OCI-LY7 (cell line): ENCODE results near the gene LCN12. TPM values are rescaled to one million over a fixed set of nuclear protein-coding genes. Genes with fewer than 3 reads are reported as not detected.

ENCODE experiments used
- BruUV-seq: library from RNA; stranded (reverse); fragments of 400-500 nt; replicated peaks from 2 replicates; lab custom pipeline; 2021; lab: Mats Ljungman, UMichigan
- CTCF ChIA-PET: fragments of 300-600 bp; sonication (Branson Sonifier 250); formaldehyde crosslinking; loops from one replicate; lab custom pipeline; 2022; ENCODE audit warnings: antibody characterized with exemption; ENCODE audit not compliant: unreplicated experiment; lab: Charles Lee
- POLR2A ChIA-PET: fragments of 300-600 bp; sonication (Branson Sonifier 250); formaldehyde crosslinking; loops from one replicate; lab custom pipeline; 2022; ENCODE audit warnings: antibody characterized with exemption; lab: Charles Lee
- DNase-seq: peaks from one replicate; pipeline ENCODE4 v3.0.0-alpha.2; 2015; ENCODE audit warnings: low spot score
- H2AFZ ChIP-seq: fragments of 200-600 bp; sonication (generic), shearing (Covaris generic); 2 replicates; pipeline ENCODE4 v1.6.1; 2014; ENCODE audit warnings: mild to moderate bottlenecking, antibody characterized with exemption, low read length, moderate library complexity
- H3K27ac ChIP-seq: fragments of 200-600 bp; sonication (generic); 2 replicates; pipeline ENCODE4 v1.5.1; 2014; ENCODE audit warnings: mixed run types, low read depth, mild to moderate bottlenecking, moderate library complexity, low read length, inconsistent platforms; ENCODE audit not compliant: poor library complexity, severe bottlenecking
- H3K36me3 ChIP-seq: fragments of 200-600 bp; sonication (generic); 2 replicates; pipeline ENCODE4 v1.6.1; 2014; ENCODE audit warnings: mild to moderate bottlenecking, antibody characterized with exemption, low read length, moderate library complexity, mixed read lengths; ENCODE audit not compliant: insufficient read depth
- H3K4me1 ChIP-seq: fragments of 200-600 bp; sonication (generic); 2 replicates; pipeline ENCODE4 v1.5.1; 2014; ENCODE audit warnings: mild to moderate bottlenecking, low read length; ENCODE audit not compliant: insufficient read depth, poor library complexity, severe bottlenecking
- H3K4me2 ChIP-seq: fragments of 200-600 bp; sonication (generic); 2 replicates; pipeline ENCODE4 v1.6.1; 2014; ENCODE audit warnings: mild to moderate bottlenecking, low read length
- H3K4me3 ChIP-seq: fragments of 200-600 bp; sonication (generic); 2 replicates; pipeline ENCODE4 v1.5.1; 2014; ENCODE audit warnings: mild to moderate bottlenecking, low read depth, low read length; ENCODE audit not compliant: poor library complexity, severe bottlenecking
- H3K79me2 ChIP-seq: fragments of 200-600 bp; sonication (generic); 2 replicates; pipeline ENCODE4 v1.6.1; 2016; ENCODE audit warnings: low read depth, mild to moderate bottlenecking, low read length, moderate library complexity, mixed read lengths; ENCODE audit not compliant: insufficient read depth
- H3K9me2 ChIP-seq: fragments of 200-600 bp; sonication (generic); 2 replicates; pipeline ENCODE4 v1.6.1; 2016; ENCODE audit warnings: mild to moderate bottlenecking, low read length, mixed read lengths; ENCODE audit not compliant: insufficient read depth
- H3K9me3 ChIP-seq: fragments of 200-600 bp; sonication (generic); 2 replicates; pipeline ENCODE4 v1.6.1; 2014; ENCODE audit warnings: mild to moderate bottlenecking, mixed run types, low read length, mixed read lengths
- H4K20me1 ChIP-seq: fragments of 200-600 bp; sonication (generic); 2 replicates; pipeline ENCODE4 v1.6.1; 2014; ENCODE audit warnings: mild to moderate bottlenecking, antibody characterized with exemption, low read length, moderate library complexity, mixed read lengths; ENCODE audit not compliant: insufficient read depth
- CTCF ChIP-seq: fragments of 200-600 bp; sonication (generic); conservative IDR thresholded peaks from 2 replicates; pipeline ENCODE4 v1.5.1; 2014; ENCODE audit warnings: mild to moderate bottlenecking, antibody characterized with exemption, low read length, moderate library complexity, mixed read lengths
- EZH2phosphoT487 ChIP-seq: fragments of 200-600 bp; sonication (generic); IDR thresholded peaks from 2 replicates; pipeline ENCODE4 v1.6.1; 2018; ENCODE audit warnings: low read depth, borderline replicate concordance, mild to moderate bottlenecking, mixed run types, antibody characterized with exemption, low read length, moderate library complexity, mixed read lengths
- intact Hi-C: fragments of 100-400 bp; cut with micrococcal nuclease; formaldehyde crosslinking; loops from one replicate; pipeline ENCODE4 v1.10.0; 2022; ENCODE audit not compliant: unreplicated experiment
- total RNA-seq, 2 experiments: library from RNA; depleted of rRNA in 1 of 2; stranded (reverse); fragments of >200 nt in 1 of 2; shearing (Covaris generic) in 1 of 2; gene quantifications; 2 replicates each; pipeline ENCODE4 v1.2.3, GENCODE V29; 2014 to 2022

Gene LCN12
- total RNA-seq, 2 experiments from 2014 or later: 0.95 to 3.7 TPM

GRCh38 chr9:136983656-136984314, 31.7 kb downstream of the LCN12 start:
- Histone ChIP-seq H2AFZ (no peak overlapping the region), H3K9me3 (no peaks in the 10 kb centered on the region), H4K20me1 (no peaks in the 10 kb centered on the region), H3K9me2 (no peaks in the 10 kb centered on the region), H3K36me3 (no peaks in the 10 kb centered on the region), H3K4me1 (no peaks in the 10 kb centered on the region), H3K27ac (no peak overlapping the region), H3K79me2 (no peaks in the 10 kb centered on the region), H3K4me2 (no peak overlapping the region), H3K4me3 (no peak overlapping the region)
- DNase-seq: no peak
- no peak for TF ChIP-seq CTCF
- no peak for TF ChIP-seq EZH2phosphoT487
- BruUV-seq: no TSS peak
- intact Hi-C loops: no loop called here
- CTCF ChIA-PET: no interaction called here
- POLR2A ChIA-PET: no interaction called here

GRCh38 chr9:136984464-136985026, 32.5 kb downstream of the LCN12 start:
- Histone ChIP-seq H3K4me2 (no peak overlapping the region), H2AFZ (no peak overlapping the region), H3K27ac (no peak overlapping the region), H3K4me3 (no peak overlapping the region), H3K79me2 (no peaks in the 10 kb centered on the region), H4K20me1 (no peaks in the 10 kb centered on the region), H3K9me2 (no peaks in the 10 kb centered on the region), H3K36me3 (no peaks in the 10 kb centered on the region), H3K4me1 (no peaks in the 10 kb centered on the region), H3K9me3 (no peaks in the 10 kb centered on the region)
- TF ChIP-seq CTCF: no peak
- TF ChIP-seq EZH2phosphoT487: no peak
- ChIA-PET CTCF (no interaction called here), POLR2A (no interaction called here)
- BruUV-seq: no TSS peak
- intact Hi-C loops: no loop called here
- DNase-seq: no peak

GRCh38 chr9:136985027-136985602, 33.0 kb downstream of the LCN12 start:
- no peak overlapping the region for H3K4me3 ChIP-seq
- no TSS peak for BruUV-seq

More at GRCh38 chr9:136985027-136985602, 33.0 kb downstream of the LCN12 start:
- intact Hi-C loops: no loop called here
- H2AFZ ChIP-seq: no peak overlapping the region
- ChIA-PET POLR2A (no interaction called here), CTCF (no interaction called here)
- H3K9me3 ChIP-seq: no peaks in the 10 kb centered on the region
- TF ChIP-seq CTCF (no peak), EZH2phosphoT487 (no peak)
- no peak for DNase-seq
- no peaks in the 10 kb centered on the region for H3K36me3 ChIP-seq
- no peaks in the 10 kb centered on the region for H3K9me2 ChIP-seq
- H4K20me1 ChIP-seq: no peaks in the 10 kb centered on the region
- H3K27ac ChIP-seq: no peak overlapping the region
- H3K79me2 ChIP-seq: no peaks in the 10 kb centered on the region
- no peaks in the 10 kb centered on the region for H3K4me1 ChIP-seq
- no peak overlapping the region for H3K4me2 ChIP-seq
